ENCODE measurements around the gene RALGPS2. TPM values are rescaled to one million over a fixed set of nuclear protein-coding genes. Genes with fewer than 3 reads are reported as not detected.
A peak's percentile ranks its signal among the peaks of the same experiment; 100 is the strongest.

Gene RALGPS2
- total and polyA plus RNA-seq, 12 donors = 1.4 to 12.8 (median 7.4) TPM

DNA sequence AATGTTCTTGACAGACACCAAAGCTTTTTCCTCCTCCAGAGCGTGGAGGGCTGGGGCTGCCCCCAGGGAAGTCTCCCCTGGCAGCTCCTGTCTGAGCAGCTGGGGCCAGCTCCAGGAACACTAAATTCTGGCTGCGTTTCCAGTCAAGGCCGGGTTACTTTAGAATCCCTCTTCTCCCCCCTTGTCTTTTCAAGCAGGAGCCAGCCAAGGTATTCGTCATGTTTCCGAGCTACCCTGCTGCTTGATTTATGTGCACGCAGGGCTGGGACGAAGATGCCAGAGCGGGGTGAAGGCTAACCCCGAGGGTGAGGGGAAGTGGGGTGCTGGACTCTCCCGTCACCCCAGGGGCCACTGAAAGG lies 213.9 kb downstream of the RALGPS2 start:
- Histone ChIP-seq H3K27me3 (no peaks in the 10 kb centered on the region), H3K27ac (peak overlapping the region; percentile 68 to 89 (median 83)), H3K9me3 (no peaks in the 10 kb centered on the region), H3K4me3 (peak overlapping the region in 5 of 10 donors; percentile 12 to 28 (median 18)), H3K4me1 (peaks cover 11 to 63% (median 36%) of the 10 kb centered on the region in 9 donors), H3K36me3 (no peaks in the 10 kb centered on the region)
- intact Hi-C loops (cut with DNase I) = loop anchor here in 3 of 10 donors (5.0 to 10.0 kb wide), 3 partner anchors 64 to 72 kb away; partner anchors contain the start of gene ANGPTL1 (in 2 of the 3)
- TF ChIP-seq, protein P1, sequence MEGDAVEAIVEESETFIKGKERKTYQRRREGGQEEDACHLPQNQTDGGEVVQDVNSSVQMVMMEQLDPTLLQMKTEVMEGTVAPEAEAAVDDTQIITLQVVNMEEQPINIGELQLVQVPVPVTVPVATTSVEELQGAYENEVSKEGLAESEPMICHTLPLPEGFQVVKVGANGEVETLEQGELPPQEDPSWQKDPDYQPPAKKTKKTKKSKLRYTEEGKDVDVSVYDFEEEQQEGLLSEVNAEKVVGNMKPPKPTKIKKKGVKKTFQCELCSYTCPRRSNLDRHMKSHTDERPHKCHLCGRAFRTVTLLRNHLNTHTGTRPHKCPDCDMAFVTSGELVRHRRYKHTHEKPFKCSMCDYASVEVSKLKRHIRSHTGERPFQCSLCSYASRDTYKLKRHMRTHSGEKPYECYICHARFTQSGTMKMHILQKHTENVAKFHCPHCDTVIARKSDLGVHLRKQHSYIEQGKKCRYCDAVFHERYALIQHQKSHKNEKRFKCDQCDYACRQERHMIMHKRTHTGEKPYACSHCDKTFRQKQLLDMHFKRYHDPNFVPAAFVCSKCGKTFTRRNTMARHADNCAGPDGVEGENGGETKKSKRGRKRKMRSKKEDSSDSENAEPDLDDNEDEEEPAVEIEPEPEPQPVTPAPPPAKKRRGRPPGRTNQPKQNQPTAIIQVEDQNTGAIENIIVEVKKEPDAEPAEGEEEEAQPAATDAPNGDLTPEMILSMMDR (IDR thresholded peaks at IDR 0.05) = no peak
- DNase-seq (peak; percentile 78 to 79), ATAC-seq (peak; percentile 75 to 93 (median 89))
- WGBS, 2 donors = 12 to 13% methylated on average over 10 of the region's 10 CpGs

DNA sequence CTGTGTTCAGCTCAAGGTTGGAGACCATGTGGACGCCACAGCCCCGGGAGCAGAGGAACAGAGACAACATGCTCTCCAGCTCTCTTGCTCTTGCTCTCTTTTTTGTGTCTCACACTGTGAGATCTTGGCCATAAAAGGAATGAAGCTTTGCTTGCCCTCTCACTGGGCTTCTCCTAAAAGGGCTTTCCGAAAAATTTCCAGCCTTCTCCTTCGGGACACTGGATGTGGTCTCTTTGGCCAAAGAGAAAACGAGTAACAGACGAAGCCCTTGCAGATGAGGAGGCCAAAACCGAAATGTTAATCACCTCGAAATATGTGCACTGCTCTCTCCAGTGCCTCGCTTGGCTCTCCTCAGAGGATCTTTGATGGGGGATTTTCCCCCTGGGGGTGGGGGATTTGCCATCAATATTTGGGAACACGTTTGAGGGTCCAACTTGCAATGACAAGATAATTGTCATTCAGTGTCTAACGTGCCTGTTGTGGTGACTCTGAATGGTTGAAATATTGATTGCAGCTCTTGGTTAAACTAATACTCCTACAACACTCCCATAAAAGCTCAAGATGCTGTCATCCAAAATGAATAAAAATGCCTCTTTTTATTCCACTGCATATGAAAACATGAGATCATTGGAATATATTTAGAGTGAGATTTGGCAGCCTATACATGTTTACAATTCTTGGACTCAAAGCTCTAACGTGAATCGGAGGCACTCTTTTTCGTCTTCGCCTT lies 214.5 kb downstream of the RALGPS2 start:
- Histone ChIP-seq H3K4me3 (peak overlapping the region in 5 of 10 donors; percentile 12 to 28 (median 18)), H3K4me1 (peaks cover 11 to 57% (median 31%) of the 10 kb centered on the region in 9 donors), H3K27me3 (no peaks in the 10 kb centered on the region), H3K9me3 (no peaks in the 10 kb centered on the region), H3K27ac (peak overlapping the region; percentile 68 to 89 (median 83)), H3K36me3 (no peaks in the 10 kb centered on the region)
- 59 to 64% methylated on average over 15 of the region's 15 CpGs for WGBS, 2 donors
- intact Hi-C loops (cut with DNase I) = loop anchor here in 4 of 10 donors (5.0 to 10.0 kb wide), 4 partner anchors 63 to 72 kb away; partner anchors contain the start of gene ANGPTL1 (in 2 of the 4)
- TF ChIP-seq, protein P1 (IDR thresholded peaks at IDR 0.05) = no peak
- ATAC-seq = peak in 7 of 8 donors; percentile 40 to 67 (median 50)
- DNase-seq = peak in 1 of 2 donors; percentile 37

DNA sequence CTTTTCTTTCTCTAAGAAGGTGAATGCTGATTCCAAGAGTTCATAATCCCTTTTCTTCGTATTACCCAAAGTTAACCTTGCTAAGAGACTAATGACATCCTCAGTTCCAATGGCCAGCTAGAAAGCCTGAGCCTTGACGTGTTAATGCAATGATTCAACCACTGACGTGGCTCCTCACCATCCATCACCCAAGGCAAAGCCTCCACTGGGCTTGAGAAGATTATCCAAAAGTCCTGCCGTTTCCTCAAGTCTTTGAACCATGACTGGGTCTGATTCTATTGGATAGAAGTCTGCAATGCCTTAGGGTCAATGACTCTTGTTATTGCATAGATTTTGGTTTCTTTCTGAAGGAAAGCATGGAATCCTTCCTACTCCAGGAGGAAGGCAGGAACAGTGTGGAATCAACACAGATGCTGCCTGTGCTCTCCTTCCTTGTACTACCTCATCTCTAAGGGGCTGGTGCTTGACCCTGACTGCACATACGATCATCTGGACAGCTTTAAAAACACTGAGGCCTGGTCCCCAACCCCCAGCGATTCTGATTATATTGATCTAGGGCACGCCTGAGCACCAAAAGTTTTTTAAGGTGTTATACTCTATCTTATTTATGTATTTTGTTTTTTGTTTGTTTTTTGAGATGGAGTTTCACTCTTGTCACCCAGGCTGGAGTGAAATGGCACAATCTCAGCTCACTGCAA lies 215.2 kb downstream of the RALGPS2 start:
- TF ChIP-seq, protein P1 (IDR thresholded peaks at IDR 0.05) = no peak
- Histone ChIP-seq H3K9me3 (no peaks in the 10 kb centered on the region), H3K27ac (peak overlapping the region in 8 of 10 donors; percentile 68 to 89 (median 83)), H3K4me3 (no peak overlapping the region), H3K27me3 (no peaks in the 10 kb centered on the region), H3K36me3 (no peaks in the 10 kb centered on the region), H3K4me1 (peaks cover 11 to 50% (median 26%) of the 10 kb centered on the region in 9 donors)
- DNase-seq = no peak
- ATAC-seq = no peak
- 85 to 87% methylated on average over 7 of the region's 7 CpGs for WGBS, 2 donors
- intact Hi-C loops (cut with DNase I) = loop anchor here in 1 of 10 donors (5.0 kb wide), 1 partner anchor 62 kb away; no protein-coding TSS in a partner anchor

DNA sequence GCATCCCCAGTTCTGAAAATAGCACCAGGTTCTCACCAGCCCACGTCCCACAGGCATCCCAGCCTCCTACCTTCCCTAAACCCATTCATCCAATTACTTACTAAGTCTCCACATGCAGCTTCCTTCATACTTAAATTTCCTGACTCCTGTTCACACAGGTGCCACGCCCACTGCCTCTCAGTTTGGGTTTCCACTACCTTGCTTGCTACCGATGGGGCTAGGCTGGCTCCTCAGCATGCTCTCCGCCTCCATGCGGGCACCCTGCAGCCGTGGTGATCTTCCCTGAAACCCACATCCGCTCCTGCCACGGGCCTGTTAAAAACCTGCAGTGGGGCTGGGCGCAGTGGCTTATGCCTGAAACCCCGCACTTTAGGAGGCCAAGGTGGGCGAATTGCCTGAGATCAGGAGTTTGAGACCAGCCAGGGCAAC lies 216.2 kb downstream of the RALGPS2 start:
- H3K9me3 ChIP-seq = no peaks in the 10 kb centered on the region
- no peaks in the 10 kb centered on the region for H3K36me3 ChIP-seq
- no peaks in the 10 kb centered on the region for H3K27me3 ChIP-seq
- ATAC-seq = no peak
- TF ChIP-seq, protein P1 (IDR thresholded peaks at IDR 0.05) = no peak
- H3K27ac ChIP-seq = no peak overlapping the region
- WGBS, 2 donors = 87 to 88% methylated on average over 11 of the region's 11 CpGs
- intact Hi-C loops (cut with DNase I) = loop anchor here in 1 of 10 donors (5.0 kb wide), 1 partner anchor 61 kb away; no protein-coding TSS in a partner anchor
- no peak for DNase-seq
- H3K4me1 ChIP-seq = peaks cover 11 to 49% (median 26%) of the 10 kb centered on the region in 9 donors
- H3K4me3 ChIP-seq = no peak overlapping the region

All from heart right ventricle (tissue), 16 donors.